OCI-LY1 (cell line): ENCODE data around the gene STK24.
A peak's percentile ranks its signal among the peaks of the same experiment; 100 is the strongest.

ENCODE experiments used
- H2AFZ ChIP-seq: fragments of 200-600 bp; sonication (generic), shearing (Covaris generic); 2 replicates; pipeline ENCODE4 v1.6.0; 2014; ENCODE audit warnings: antibody characterized with exemption, mild to moderate bottlenecking, low read length
- H3F3A ChIP-seq: fragments of 200-600 bp; sonication (generic), shearing (Covaris generic); 2 replicates; pipeline ENCODE4 v1.6.0; 2014; ENCODE audit warnings: mild to moderate bottlenecking, antibody characterized with exemption, low read length, moderate library complexity; ENCODE audit not compliant: insufficient read depth
- H3K27ac ChIP-seq: fragments of 200-600 bp; sonication (generic); 2 replicates; pipeline ENCODE4 v1.5.1; 2014; ENCODE audit warnings: low read length, mixed run types, mild to moderate bottlenecking, low read depth; ENCODE audit not compliant: poor library complexity, severe bottlenecking
- H3K27me3 ChIP-seq: fragments of 200-600 bp; sonication (generic); 2 replicates; pipeline ENCODE4 v1.6.0; 2014; ENCODE audit warnings: antibody characterized with exemption, mild to moderate bottlenecking, low read length, moderate library complexity; ENCODE audit not compliant: insufficient read depth
- H3K36me3 ChIP-seq: fragments of 200-600 bp; sonication (generic); 2 replicates; pipeline ENCODE4 v1.6.1; 2014; ENCODE audit warnings: mild to moderate bottlenecking, antibody characterized with exemption, low read length, moderate library complexity, mixed read lengths; ENCODE audit not compliant: insufficient read depth
- H3K4me1 ChIP-seq: fragments of 200-600 bp; sonication (generic); 2 replicates; pipeline ENCODE4 v1.5.1; 2014; ENCODE audit warnings: mild to moderate bottlenecking, low read length, moderate library complexity; ENCODE audit not compliant: insufficient read depth, severe bottlenecking
- H3K4me2 ChIP-seq: fragments of 200-600 bp; sonication (generic), shearing (Covaris generic); 2 replicates; pipeline ENCODE4 v1.6.1; 2014; ENCODE audit warnings: low read length
- H3K4me3 ChIP-seq: fragments of 200-600 bp; sonication (generic); 2 replicates; pipeline ENCODE4 v1.5.1; 2014; ENCODE audit warnings: low read length, low read depth, mild to moderate bottlenecking, mixed read lengths; ENCODE audit not compliant: poor library complexity, severe bottlenecking
- H3K79me2 ChIP-seq: fragments of 200-600 bp; shearing (Covaris generic); 2 replicates; pipeline ENCODE4 v1.6.1; 2016; ENCODE audit warnings: mixed run types, low read length, mixed read lengths; ENCODE audit not compliant: insufficient read depth
- H3K9ac ChIP-seq: fragments of 200-600 bp; sonication (generic), shearing (Covaris generic); 2 replicates; pipeline ENCODE4 v1.6.1; 2014; ENCODE audit warnings: mild to moderate bottlenecking, low read length, mixed read lengths
- H3K9me2 ChIP-seq: fragments of 200-600 bp; sonication (generic), shearing (Covaris generic); 2 replicates; pipeline ENCODE4 v1.6.1; 2014; ENCODE audit warnings: low read depth, mild to moderate bottlenecking, low read length, mixed read lengths
- H3K9me3 ChIP-seq: fragments of 200-600 bp; shearing (Covaris generic); 2 replicates; pipeline ENCODE4 v1.6.1; 2014; ENCODE audit warnings: low read length, mixed read lengths
- H4K20me1 ChIP-seq: fragments of 200-600 bp; sonication (generic), shearing (Covaris generic); 2 replicates; pipeline ENCODE4 v1.6.0; 2016; ENCODE audit warnings: mild to moderate bottlenecking, low read length; ENCODE audit not compliant: insufficient read depth
- CTCF ChIP-seq: fragments of 200-600 bp; sonication (generic), shearing (Covaris generic); IDR thresholded peaks from 2 replicates; pipeline ENCODE4 v1.5.1; 2017; ENCODE audit warnings: mild to moderate bottlenecking, antibody characterized with exemption, low read length, moderate library complexity, mixed read lengths
- EZH2 ChIP-seq: fragments of 200-600 bp; sonication (generic), shearing (Covaris generic); IDR thresholded peaks from 2 replicates; pipeline ENCODE4 v1.8.0; 2017; ENCODE audit warnings: borderline replicate concordance, mixed run types, mild to moderate bottlenecking, antibody characterized with exemption, low read length, moderate library complexity, mixed read lengths

STK24 gene

DNA sequence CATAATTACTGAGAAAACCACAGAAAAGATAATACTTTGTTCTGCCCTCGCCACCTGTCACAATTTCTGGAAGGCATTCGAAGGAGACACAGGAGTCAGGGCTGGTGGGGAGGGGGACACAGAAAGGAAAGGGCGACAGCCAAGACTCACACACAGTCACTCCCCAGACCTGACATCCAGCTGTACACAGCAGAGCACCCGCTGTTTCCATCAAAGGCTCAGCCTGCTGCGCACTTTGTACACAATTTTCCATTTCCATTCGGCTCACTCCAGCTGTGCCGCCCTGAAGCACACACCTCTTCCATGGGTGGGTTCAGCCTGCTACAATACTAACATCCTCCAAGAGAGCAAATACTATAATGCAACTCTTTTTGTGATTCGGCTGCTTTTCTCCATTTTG lies 38.0 kb downstream of the STK24 start:
- Histone ChIP-seq H3K4me3 (no peak overlapping the region), H3K4me2 (no peak overlapping the region), H2AFZ (no peak overlapping the region), H3K36me3 (no peaks in the 10 kb centered on the region), H4K20me1 (no peaks in the 10 kb centered on the region), H3K9ac (no peak overlapping the region), H3K27me3 (no peaks in the 10 kb centered on the region), H3K27ac (no peak overlapping the region), H3K4me1 (peaks cover 49% of the 10 kb centered on the region), H3K9me3 (no peaks in the 10 kb centered on the region), H3K9me2 (no peaks in the 10 kb centered on the region), H3F3A (no peaks in the 10 kb centered on the region), H3K79me2 (peaks cover 69% of the 10 kb centered on the region)
- TF ChIP-seq CTCF (no peak), EZH2 (no peak)

DNA sequence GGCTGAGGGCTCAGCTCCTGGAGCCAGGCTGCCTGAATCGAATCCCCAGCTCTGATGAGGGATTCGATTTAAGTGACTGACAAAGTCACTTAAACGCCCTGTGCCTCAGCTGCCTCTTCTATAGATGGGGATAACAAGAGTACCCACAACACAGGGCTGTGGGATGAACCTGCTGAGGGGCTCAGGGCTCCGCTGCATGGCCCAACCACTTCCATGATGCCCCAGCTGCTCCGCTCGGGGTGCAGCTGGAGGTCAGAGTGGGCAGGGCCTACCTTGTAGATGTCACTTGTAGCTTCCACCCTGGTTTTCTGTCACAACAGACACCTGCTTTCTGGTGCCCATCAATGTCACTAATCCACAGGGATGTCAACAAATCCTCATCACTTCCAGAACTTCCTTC lies 39.2 kb downstream of the STK24 start:
- H2AFZ ChIP-seq, result no peak overlapping the region
- H3K27me3 ChIP-seq, result no peaks in the 10 kb centered on the region
- H3K4me3 ChIP-seq, result no peak overlapping the region
- no peak overlapping the region for H3K9ac ChIP-seq
- H3K9me2 ChIP-seq, result no peaks in the 10 kb centered on the region
- H3K9me3 ChIP-seq, result no peaks in the 10 kb centered on the region
- no peaks in the 10 kb centered on the region for H3K36me3 ChIP-seq
- TF ChIP-seq CTCF, result no peak
- no peak for TF ChIP-seq EZH2
- H3K27ac ChIP-seq, result peak overlapping the region; percentile 27
- peaks cover 72% of the 10 kb centered on the region for H3K79me2 ChIP-seq
- no peaks in the 10 kb centered on the region for H3F3A ChIP-seq
- no peaks in the 10 kb centered on the region for H4K20me1 ChIP-seq
- H3K4me1 ChIP-seq, result peaks cover 37% of the 10 kb centered on the region
- peak overlapping the region; percentile 7; the same call in 1 of the 2 replicates for H3K4me2 ChIP-seq

GRCh38 chr13:98537306-98537705 lies 39.6 kb downstream of the STK24 start:
- Histone ChIP-seq H3K36me3 (no peaks in the 10 kb centered on the region), H3F3A (no peaks in the 10 kb centered on the region), H3K4me3 (no peak overlapping the region), H3K4me1 (peaks cover 33% of the 10 kb centered on the region), H4K20me1 (no peaks in the 10 kb centered on the region), H3K27me3 (no peaks in the 10 kb centered on the region), H3K27ac (peak overlapping the region; percentile 27), H3K79me2 (peaks cover 72% of the 10 kb centered on the region), H3K9me3 (no peaks in the 10 kb centered on the region), H3K4me2 (peak overlapping the region; percentile 7; the same call in 1 of the 2 replicates), H3K9ac (no peak overlapping the region), H3K9me2 (no peaks in the 10 kb centered on the region), H2AFZ (no peak overlapping the region)
- no peak for TF ChIP-seq EZH2
- no peak for TF ChIP-seq CTCF
